K562 (cell line): ENCODE data around the gene HCFC1R1. TPM values are rescaled to one million over a fixed set of nuclear protein-coding genes. Genes with fewer than 3 reads are reported as not detected.

Experiments
- ARID2 ChIP-seq: fragments of 450-650 bp; IDR thresholded peaks from 2 replicates; pipeline ENCODE4 v1.6.1; 2017; ENCODE audit warnings: antibody characterized with exemption, mild to moderate bottlenecking
- CEBPZ ChIP-seq: fragments of 150-350 bp; IDR thresholded peaks from 2 replicates; pipeline ENCODE4 v1.6.1; 2014; ENCODE audit warnings: low read depth, mild to moderate bottlenecking, low read length, borderline replicate concordance
- EHMT2 ChIP-seq: fragments of 450-650 bp; IDR thresholded peaks from 2 replicates; pipeline ENCODE4 v1.6.1; 2018; ENCODE audit warnings: antibody characterized with exemption
- ELK1 ChIP-seq: sonication (generic); formaldehyde crosslinking; IDR thresholded peaks from 2 replicates; pipeline ENCODE4 v1.8.1; 2022; ENCODE audit warnings: missing genetic modification reagents
- GTF2A2 ChIP-seq: IDR thresholded peaks from 2 replicates; pipeline ENCODE4 v1.6.1; 2016; ENCODE audit warnings: mild to moderate bottlenecking, missing genetic modification characterization, missing compliant biosample characterization
- GTF2F1 ChIP-seq: IDR thresholded peaks from 2 replicates; pipeline ENCODE4 v1.6.1; 2011; ENCODE audit warnings: low read depth, low read length, improper control_type of control experiment
- LCOR ChIP-seq: sonication (generic); formaldehyde crosslinking; IDR thresholded peaks from 2 replicates; pipeline ENCODE4 v1.8.0; 2022; ENCODE audit warnings: mild to moderate bottlenecking, missing genetic modification reagents
- MAFG ChIP-seq: fragments of 450-650 bp; conservative IDR thresholded peaks from 2 replicates; pipeline ENCODE4 v1.6.1; 2016; ENCODE audit warnings: missing genetic modification characterization, missing compliant biosample characterization
- MCM2 ChIP-seq: fragments of 450-650 bp; IDR thresholded peaks from 2 replicates; pipeline ENCODE4 v1.6.1; 2017; ENCODE audit warnings: low read depth, mild to moderate bottlenecking
- PCBP1 ChIP-seq: fragments of 200-400 bp; formaldehyde crosslinking; IDR thresholded peaks from 2 replicates; pipeline ENCODE4 v1.6.1; 2018; ENCODE audit warnings: mild to moderate bottlenecking, low read depth, low read length; ENCODE audit not compliant: poor library complexity, severe bottlenecking
- POLR2G ChIP-seq: fragments of 200-400 bp; formaldehyde crosslinking; IDR thresholded peaks from 2 replicates; pipeline ENCODE4 v1.6.1; 2017; ENCODE audit warnings: low read depth, mild to moderate bottlenecking, antibody characterized with exemption, low read length, moderate library complexity
- RUNX1 ChIP-seq: sonication (generic); IDR thresholded peaks from 2 replicates; pipeline ENCODE4 v1.6.1; 2016; ENCODE audit warnings: antibody characterized with exemption, low read depth
- SETDB1 ChIP-seq: IDR thresholded peaks from one replicate; pipeline ENCODE4 v1.6.1; 2012; ENCODE audit warnings: low read length, control low read depth, inconsistent platforms
- SRF ChIP-seq, 2 experiments: fragments of 250-450, 450-650 bp in 1 of 2; sonication (Bioruptor Pico) in 1 of 2; sonication (generic) in 1 of 2; formaldehyde crosslinking; IDR thresholded peaks; 2 replicates each; pipeline versions ENCODE4 v1.5.0 to v1.5.1; 2020 to 2022; ENCODE audit warnings: mild to moderate bottlenecking in 1 of 2, missing genetic modification reagents in 1 of 2
- TSC22D4 ChIP-seq: fragments of 450-650 bp; IDR thresholded peaks from 2 replicates; pipeline ENCODE4 v1.6.1; 2016; ENCODE audit warnings: missing genetic modification characterization, missing biosample characterization, control low read depth
- XRCC4 ChIP-seq: IDR thresholded peaks from one replicate; pipeline ENCODE4 v1.6.1; 2011; ENCODE audit not compliant: insufficient read depth, insufficient read length; ENCODE audit errors: extremely low read depth
- ZC3H11A ChIP-seq: IDR thresholded peaks from 2 replicates; pipeline ENCODE4 v1.6.1; 2012; ENCODE audit warnings: low read depth, low read length, improper control_type of control experiment
- ZSCAN29 ChIP-seq: fragments of 450-650 bp; IDR thresholded peaks from 2 replicates; pipeline ENCODE4 v1.6.1; 2017
- polyA plus RNA-seq, 8 experiments: library from polyadenylated mRNA; depleted of rRNA in 4 of 8; stranded (reverse) in 5 of 8; unstranded in 3 of 8; fragments of >200 nt; fragmentation: Nextera tagmentation in 2 of 8; fragmentation: Illumina TruSeq in 1 of 8; extraction: Ambion mirVana in 2 of 8; extraction: Trizol in 1 of 8; gene quantifications; 2 replicates each; pipeline versions ENCODE4 v1.2.1 to v1.2.3, GENCODE V29; 2011 to 2014; ENCODE audit warnings: inconsistent platforms in 1 of 8, missing spikeins in 1 of 8
- total RNA-seq, 7 experiments: library from RNA; depleted of rRNA in 6 of 7; stranded (reverse); fragments of >200 nt in 6 of 7; fragmentation: Illumina TruSeq in 2 of 7; extraction: Trizol in 2 of 7; gene quantifications; 2 replicates each; pipeline versions ENCODE4 v1.2.1 to v1.2.3, GENCODE V29; 2011 to 2021; ENCODE audit warnings: low replicate concordance in 1 of 7
- TF ChIP-seq, protein P1 (sequence below), 3 experiments: fragments of 200-800 bp in 1 of 3; fragments of 250-450 bp in 1 of 3; fragments of 450-650 bp in 1 of 3; sonication (Bioruptor Pico) in 1 of 3; sonication (Bioruptor generic) in 1 of 3; formaldehyde crosslinking in 1 of 3; IDR thresholded peaks; 2 replicates each; pipeline versions ENCODE4 v1.6.1 to v1.8.0; 2016 to 2022; ENCODE audit warnings: mild to moderate bottlenecking in 2 of 3, missing genetic modification characterization in 2 of 3, missing compliant biosample characterization in 1 of 3, moderate library complexity in 1 of 3

Gene HCFC1R1
- total and polyA plus RNA-seq, 9 of the 15 experiments (the other 6 are each of a cell fraction or from before 2014, with no cell fraction given), result 2.2 to 29.0 (median 11.2) TPM

GRCh38 chr16:3059041-3059722, 35.4 kb upstream of the HCFC1R1 start (continued):
- TF ChIP-seq GTF2F1, result no peak
- peak; percentile 67 for TF ChIP-seq PCBP1
- TF ChIP-seq MAFG (tag), result no peak
- TF ChIP-seq GTF2A2 (tag), result no peak
- TF ChIP-seq RUNX1, result no peak
- TF ChIP-seq ELK1, result no peak
- no peak for TF ChIP-seq SETDB1
- no peak for TF ChIP-seq TSC22D4 (tag)
- TF ChIP-seq, protein P1, sequence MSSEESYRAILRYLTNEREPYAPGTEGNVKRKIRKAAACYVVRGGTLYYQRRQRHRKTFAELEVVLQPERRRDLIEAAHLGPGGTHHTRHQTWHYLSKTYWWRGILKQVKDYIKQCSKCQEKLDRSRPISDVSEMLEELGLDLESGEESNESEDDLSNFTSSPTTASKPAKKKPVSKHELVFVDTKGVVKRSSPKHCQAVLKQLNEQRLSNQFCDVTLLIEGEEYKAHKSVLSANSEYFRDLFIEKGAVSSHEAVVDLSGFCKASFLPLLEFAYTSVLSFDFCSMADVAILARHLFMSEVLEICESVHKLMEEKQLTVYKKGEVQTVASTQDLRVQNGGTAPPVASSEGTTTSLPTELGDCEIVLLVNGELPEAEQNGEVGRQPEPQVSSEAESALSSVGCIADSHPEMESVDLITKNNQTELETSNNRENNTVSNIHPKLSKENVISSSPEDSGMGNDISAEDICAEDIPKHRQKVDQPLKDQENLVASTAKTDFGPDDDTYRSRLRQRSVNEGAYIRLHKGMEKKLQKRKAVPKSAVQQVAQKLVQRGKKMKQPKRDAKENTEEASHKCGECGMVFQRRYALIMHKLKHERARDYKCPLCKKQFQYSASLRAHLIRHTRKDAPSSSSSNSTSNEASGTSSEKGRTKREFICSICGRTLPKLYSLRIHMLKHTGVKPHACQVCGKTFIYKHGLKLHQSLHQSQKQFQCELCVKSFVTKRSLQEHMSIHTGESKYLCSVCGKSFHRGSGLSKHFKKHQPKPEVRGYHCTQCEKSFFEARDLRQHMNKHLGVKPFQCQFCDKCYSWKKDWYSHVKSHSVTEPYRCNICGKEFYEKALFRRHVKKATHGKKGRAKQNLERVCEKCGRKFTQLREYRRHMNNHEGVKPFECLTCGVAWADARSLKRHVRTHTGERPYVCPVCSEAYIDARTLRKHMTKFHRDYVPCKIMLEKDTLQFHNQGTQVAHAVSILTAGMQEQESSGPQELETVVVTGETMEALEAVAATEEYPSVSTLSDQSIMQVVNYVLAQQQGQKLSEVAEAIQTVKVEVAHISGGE (CRISPR knock-in tag; IDR thresholded peaks at IDR 0.05), result peak in 2 of 3 experiments; percentile 34 to 88; a peak in 3 of 6 replicates
- no peak for TF ChIP-seq EHMT2
- TF ChIP-seq SRF (CRISPR knock-in tag; IDR thresholded peaks at IDR 0.05), result 0 out of 4 replicates have a peak, but pooled peaks of 1 of the 2 experiments have one; percentile 20
- peak; percentile 35; the same call in 1 of the 2 replicates for TF ChIP-seq LCOR (CRISPR knock-in tag)
- TF ChIP-seq XRCC4, result no peak
- TF ChIP-seq ARID2, result 0 out of 2 replicates have a peak, but pooled peaks have one; percentile 12
- no peak for TF ChIP-seq CEBPZ
- TF ChIP-seq ZSCAN29, result no peak
- no peak for TF ChIP-seq MCM2
- TF ChIP-seq ZC3H11A, result no peak
- TF ChIP-seq POLR2G, result peak; percentile 82
